Endothelial cell of umbilical vein (primary cell): ENCODE results near the gene LPIN1. TPM values are rescaled to one million over a fixed set of nuclear protein-coding genes. Genes with fewer than 3 reads are reported as not detected.

ENCODE experiments used
- BruUV-seq: library from RNA; stranded (reverse); fragments of 400-500 nt; replicated peaks from 2 replicates; lab custom pipeline; 2021; lab: Mats Ljungman, UMichigan
- CTCF ChIA-PET: fragments of 300-600, 350-600 bp; sonication (Branson Sonifier 250); formaldehyde crosslinking; loops from one replicate; lab custom pipeline; 2021; ENCODE audit warnings: antibody characterized with exemption, inconsistent platforms; lab: Charles Lee
- POLR2A ChIA-PET: fragments of 300-600, 350-600 bp; sonication (Branson Sonifier 250); formaldehyde crosslinking; loops from one replicate; lab custom pipeline; 2021; ENCODE audit warnings: antibody characterized with exemption, inconsistent platforms; lab: Charles Lee
- DNase-seq: peaks from one replicate; pipeline ENCODE4 v3.0.0-alpha.2; 2011; ENCODE audit warnings: low read depth, low spot score
- FAIRE-seq: peaks from 2 replicates; lab custom pipeline; 2011; peaks lifted over from hg19 to GRCh38; lab: Jason Lieb, UNC
- H2AFZ ChIP-seq: 2 replicates; pipeline ENCODE4 v1.6.0; 2012; ENCODE audit warnings: low read depth, low read length, control low read depth, inconsistent platforms
- H3K27ac ChIP-seq: 2 replicates; pipeline ENCODE4 v1.5.1; 2011; ENCODE audit warnings: low read depth, mild to moderate bottlenecking, control low read depth, low read length, moderate library complexity; ENCODE audit not compliant: insufficient read depth
- H3K27me3 ChIP-seq, 2 experiments: 2 replicates each; pipeline versions ENCODE4 v1.6.0 to v1.6.1; 2011; ENCODE audit warnings: low read length in 2 of 2, mixed read lengths in 1 of 2; ENCODE audit not compliant: control insufficient read depth in 2 of 2, insufficient read depth in 2 of 2
- H3K36me3 ChIP-seq, 2 experiments: 2 replicates in 1 of 2; 3 replicates in 1 of 2; pipeline ENCODE4 v1.5.1; 2011; ENCODE audit warnings: low read length in 2 of 2, mild to moderate bottlenecking in 1 of 2, moderate library complexity in 1 of 2; ENCODE audit not compliant: control insufficient read depth in 2 of 2, insufficient read depth in 2 of 2; ENCODE audit errors: extremely low read depth in 1 of 2
- H3K4me1 ChIP-seq: 3 replicates; pipeline ENCODE4 v1.5.1; 2011; ENCODE audit warnings: mild to moderate bottlenecking, low read length; ENCODE audit not compliant: control insufficient read depth, insufficient read depth; ENCODE audit errors: extremely low read depth
- H3K4me2 ChIP-seq: 2 replicates; pipeline ENCODE4 v1.6.1; 2011; ENCODE audit warnings: low read length, control low read depth, mixed read lengths; ENCODE audit not compliant: insufficient read depth
- H3K4me3 ChIP-seq, 3 experiments: fragments of 200-600 bp in 1 of 3; sonication (generic), shearing (Covaris generic) in 1 of 3; replicated peaks in 1 of 3; 2 replicates each; pipeline ENCODE4 v1.5.1; 2011 to 2016; ENCODE audit warnings: control low read depth in 3 of 3, low read length in 3 of 3, mild to moderate bottlenecking in 2 of 3, inconsistent platforms in 1 of 3, low read depth in 1 of 3, moderate library complexity in 1 of 3; ENCODE audit not compliant: insufficient read depth in 1 of 3
- H3K79me2 ChIP-seq: 2 replicates; pipeline ENCODE4 v1.6.0; 2012; ENCODE audit warnings: low read length, inconsistent platforms; ENCODE audit not compliant: control insufficient read depth, insufficient read depth
- H3K9ac ChIP-seq: replicated peaks from 2 replicates; pipeline ENCODE3; 2011; ENCODE audit warnings: low read length, control low read depth; ENCODE audit not compliant: insufficient read depth; ENCODE audit errors: extremely low read depth
- H3K9me1 ChIP-seq: replicated peaks from 3 replicates; pipeline ENCODE4 v1.6.0; 2011; ENCODE audit warnings: mild to moderate bottlenecking, low read length; ENCODE audit not compliant: control insufficient read depth, insufficient read depth; ENCODE audit errors: extremely low read depth
- H3K9me3 ChIP-seq: replicated peaks from 2 replicates; pipeline ENCODE4 v1.5.1; 2012; ENCODE audit warnings: low read length, inconsistent platforms; ENCODE audit not compliant: control insufficient read depth, insufficient read depth
- H4K20me1 ChIP-seq: replicated peaks from 2 replicates; pipeline ENCODE3; 2011; ENCODE audit warnings: mild to moderate bottlenecking, low read length; ENCODE audit not compliant: control insufficient read depth, insufficient read depth; ENCODE audit errors: extremely low read depth
- CTCF ChIP-seq, 2 donors: IDR thresholded peaks; 1 replicate in 1 of 2; 2 replicates in 1 of 2; pipeline ENCODE4 v1.5.1; 2011; ENCODE audit warnings: low read length in 2 of 2, mild to moderate bottlenecking in 2 of 2, moderate library complexity in 2 of 2, control low read depth in 1 of 2, inconsistent platforms in 1 of 2, low read depth in 1 of 2; ENCODE audit not compliant: insufficient read depth in 1 of 2; ENCODE audit errors: extremely low read depth in 1 of 2
- EZH2 ChIP-seq: IDR thresholded peaks from 2 replicates; pipeline ENCODE4 v1.6.1; 2012; ENCODE audit warnings: borderline replicate concordance, low read depth, mild to moderate bottlenecking, moderate library complexity, low read length, inconsistent platforms; ENCODE audit not compliant: severe bottlenecking
- FOS ChIP-seq: IDR thresholded peaks from 2 replicates; pipeline ENCODE4 v1.6.1; 2011; ENCODE audit warnings: mild to moderate bottlenecking, low read length, moderate library complexity, borderline replicate concordance; ENCODE audit not compliant: insufficient read depth
- GATA2 ChIP-seq: IDR thresholded peaks from 2 replicates; pipeline ENCODE4 v1.7.0; 2011; ENCODE audit warnings: low read depth, mild to moderate bottlenecking, moderate library complexity, mixed read lengths, low read length; ENCODE audit not compliant: insufficient read length, insufficient read depth
- JUN ChIP-seq: IDR thresholded peaks from 2 replicates; pipeline ENCODE4 v1.6.1; 2011; ENCODE audit warnings: borderline replicate concordance, low read depth; ENCODE audit not compliant: insufficient read length, insufficient read depth
- MAX ChIP-seq: IDR thresholded peaks from 2 replicates; pipeline ENCODE4 v1.6.1; 2011; ENCODE audit not compliant: insufficient read depth, insufficient read length
- MYC ChIP-seq: IDR thresholded peaks from one replicate; pipeline ENCODE4 v1.6.1; 2011; ENCODE audit warnings: mild to moderate bottlenecking, low read depth, low read length
- POLR2A ChIP-seq: IDR thresholded peaks from 2 replicates; pipeline ENCODE4 v1.6.1; 2012; ENCODE audit warnings: low read depth, mild to moderate bottlenecking, control low read depth, low read length
- POLR2AphosphoS5 ChIP-seq: IDR thresholded peaks from 2 replicates; pipeline ENCODE4 v1.6.1; 2012; ENCODE audit warnings: low read depth, mild to moderate bottlenecking, control low read depth, low read length, moderate library complexity; ENCODE audit not compliant: insufficient read depth
- dilution Hi-C: fragments of 300-500 bp; cut with MboI; formaldehyde crosslinking; loops from one replicate; pipeline ENCODE4 v1.15.0; 2019; ENCODE audit warnings: low sequenced_read_pairs; ENCODE audit not compliant: extremely low pct_ligation_motif_present
- intact Hi-C: fragments of 100-400 bp; cut with micrococcal nuclease; formaldehyde crosslinking; loops from one replicate; pipeline ENCODE4 v1.10.0; 2022
- polyA plus RNA-seq, 4 experiments: library from polyadenylated mRNA; depleted of rRNA in 3 of 4; stranded (reverse) in 3 of 4; unstranded in 1 of 4; fragments of >200 nt; gene quantifications; 2 replicates each; pipeline versions ENCODE4 v1.2.1 to v1.2.3, GENCODE V29; 2011 to 2012; ENCODE audit warnings: missing spikeins in 1 of 4
- total RNA-seq: library from RNA; stranded (reverse); gene quantifications from 2 replicates; pipeline ENCODE4 v1.2.3, GENCODE V29; 2021

The LPIN1 gene
- total and polyA plus RNA-seq, 2 donors (not counting 3 experiments of a cell fraction or from before 2014, with no cell fraction given) = 26.6 to 80.4 TPM

GRCh38 chr2:11757101-11757500 lies 10.7 kb downstream of the LPIN1 start:
- H3K4me1 ChIP-seq = peaks cover 27% of the 10 kb centered on the region
- BruUV-seq = no TSS peak
- peaks cover 0 to 2% of the 10 kb centered on the region in 2 experiments for H3K36me3 ChIP-seq
- TF ChIP-seq MAX (no peak), JUN (no peak), POLR2A (no peak), POLR2AphosphoS5 (no peak), CTCF (IDR thresholded peaks at IDR 0.05; ENCODE audit: extremely low read depth in 1 of 2, insufficient read depth in 1 of 2, low read depth in 1 of 2, low read length in 2 of 2) (no peak), GATA2 (no peak), EZH2 (no peak), FOS (no peak), MYC (no peak)
- H3K9ac ChIP-seq = no peak overlapping the region
- intact Hi-C loops (no loop called here), dilution Hi-C loops (no loop called here)
- no peak for FAIRE-seq
- no peak overlapping the region for H3K27ac ChIP-seq
- H3K27me3 ChIP-seq = no peaks in the 10 kb centered on the region
- H3K4me3 ChIP-seq = no peak overlapping the region
- no peak overlapping the region for H3K4me2 ChIP-seq
- H4K20me1 ChIP-seq = no peaks in the 10 kb centered on the region
- ChIA-PET POLR2A (no interaction called here), CTCF (interaction anchor here (1.1 to 3.0 kb wide), 3 partner anchors 21 to 69 kb away, joined by 3 to 16 read pairs (median 3); no protein-coding TSS in a partner anchor)
- H2AFZ ChIP-seq = no peak overlapping the region
- DNase-seq = no peak
- H3K79me2 ChIP-seq = peaks cover 77% of the 10 kb centered on the region
- no peaks in the 10 kb centered on the region for H3K9me1 ChIP-seq
- H3K9me3 ChIP-seq = no peaks in the 10 kb centered on the region
